Activated naive CD4-positive, alpha-beta T cell treated with anti-CD3 and anti-CD28 coated beads, Interleukin-2, amount 50 U/mL, for 24 hours (primary cell): ENCODE measurements around the gene IKBKE.

Experiments
- H3K27ac Mint-ChIP-seq: one replicate; pipeline ENCODE4 v1.8.0; 2021; ENCODE audit warnings: mild to moderate bottlenecking, mixed read lengths
- H3K27me3 Mint-ChIP-seq: one replicate; pipeline ENCODE4 v1.8.0; 2021; ENCODE audit warnings: mixed read lengths
- H3K36me3 Mint-ChIP-seq: one replicate; pipeline ENCODE4 v1.8.0; 2021; ENCODE audit warnings: mixed read lengths
- H3K4me1 Mint-ChIP-seq: one replicate; pipeline ENCODE4 v1.8.0; 2021; ENCODE audit warnings: mixed read lengths
- H3K4me3 Mint-ChIP-seq: one replicate; pipeline ENCODE4 v1.8.0; 2021; ENCODE audit warnings: mild to moderate bottlenecking, mixed read lengths
- H3K9me3 Mint-ChIP-seq: one replicate; pipeline ENCODE4 v1.8.0; 2021; ENCODE audit warnings: mixed read lengths

IKBKE gene

DNA sequence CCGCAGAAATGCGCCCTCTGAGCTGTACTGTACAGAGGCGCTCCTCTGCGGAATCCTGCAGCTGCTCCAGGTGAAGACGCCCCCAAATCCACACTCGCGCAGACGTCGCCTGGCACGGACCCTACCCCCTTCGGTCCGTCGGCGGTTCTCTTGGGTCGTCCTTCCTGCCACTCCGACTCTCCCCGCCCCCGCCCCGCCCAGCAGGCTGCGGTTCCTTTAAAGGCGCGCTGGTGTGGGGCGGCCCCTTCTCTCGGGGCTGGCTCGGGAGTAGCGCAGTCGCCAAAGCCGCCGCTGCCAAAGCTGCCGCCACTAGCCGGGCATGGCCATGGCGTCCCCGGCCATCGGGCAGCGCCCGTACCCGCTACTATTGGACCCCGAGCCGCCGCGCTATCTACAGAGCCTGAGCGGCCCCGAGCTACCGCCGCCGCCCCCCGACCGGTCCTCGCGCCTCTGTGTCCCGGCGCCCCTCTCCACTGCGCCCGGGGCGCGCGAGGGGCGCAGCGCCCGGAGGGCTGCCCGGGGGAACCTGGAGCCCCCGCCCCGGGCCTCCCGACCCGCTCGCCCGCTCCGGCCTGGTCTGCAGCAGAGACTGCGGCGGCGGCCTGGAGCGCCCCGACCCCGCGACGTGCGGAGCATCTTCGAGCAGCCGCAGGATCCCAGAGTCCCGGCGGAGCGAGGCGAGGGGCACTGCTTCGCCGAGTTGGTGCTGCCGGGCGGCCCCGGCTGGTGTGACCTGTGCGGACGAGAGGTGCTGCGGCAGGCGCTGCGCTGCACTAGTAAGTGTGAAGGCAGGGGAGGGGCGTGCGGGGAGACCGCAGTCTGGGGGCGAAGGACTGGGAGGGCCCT is 37.2 kb downstream of the IKBKE start, which contains the start of gene RASSF5:
RASSF5 (plus strand) TSS at position 248 of the 846 bp plus-strand sequence; CDS start at position 320, 72 bp downstream.
- no peaks in the 10 kb centered on the region for H3K9me3 Mint-ChIP-seq
- H3K4me3 Mint-ChIP-seq = peak within 1 kb of the TSS; percentile 75
- H3K27me3 Mint-ChIP-seq = peaks cover 5% of the 10 kb centered on the region
- H3K4me1 Mint-ChIP-seq = peaks cover 40% of the 10 kb centered on the region
- H3K36me3 Mint-ChIP-seq = no peaks in the 10 kb centered on the region
- H3K27ac Mint-ChIP-seq = no peak within 1 kb of the TSS

DNA sequence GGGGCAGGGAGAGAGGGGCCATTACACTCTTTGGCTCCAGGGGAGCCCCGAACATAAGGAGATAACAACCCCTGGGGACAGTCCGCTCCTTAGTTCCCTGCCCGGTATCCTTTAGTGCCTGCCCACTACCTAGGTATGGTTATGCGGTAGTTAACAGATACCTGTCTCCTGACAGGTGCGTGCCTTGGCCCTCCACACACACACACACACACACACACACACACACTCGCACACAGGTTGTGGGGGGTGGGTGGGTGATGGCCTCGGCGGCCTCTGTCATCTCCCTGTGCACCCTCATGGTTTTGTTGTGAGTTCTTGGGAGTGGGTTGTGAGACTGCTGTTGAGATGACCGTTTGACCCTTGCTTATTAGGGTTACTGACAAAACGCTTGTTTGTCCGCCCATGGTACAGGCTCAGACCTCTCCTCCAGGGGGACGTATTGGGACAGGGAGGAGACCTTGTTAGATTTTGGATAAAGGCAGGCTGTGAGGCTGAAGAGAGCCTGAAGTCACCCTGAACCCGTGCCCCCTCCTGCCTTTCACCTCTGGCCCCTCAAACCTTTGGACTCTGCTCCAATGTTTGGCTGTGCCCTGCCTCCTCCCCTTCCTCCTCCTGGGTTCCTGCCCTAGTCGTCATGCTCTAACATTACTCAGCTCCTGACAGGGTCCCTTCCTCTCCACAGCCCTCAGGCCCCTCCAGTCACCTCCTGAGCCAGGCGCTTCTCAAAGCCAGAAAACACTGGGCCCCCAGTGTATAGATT is 38.0 kb downstream of the IKBKE start:
- Mint-ChIP-seq H3K4me3 (peak overlapping the region; percentile 68), H3K36me3 (no peaks in the 10 kb centered on the region), H3K27ac (peak overlapping the region; percentile 65), H3K27me3 (peaks cover 5% of the 10 kb centered on the region), H3K9me3 (no peaks in the 10 kb centered on the region), H3K4me1 (peaks cover 37% of the 10 kb centered on the region)

DNA sequence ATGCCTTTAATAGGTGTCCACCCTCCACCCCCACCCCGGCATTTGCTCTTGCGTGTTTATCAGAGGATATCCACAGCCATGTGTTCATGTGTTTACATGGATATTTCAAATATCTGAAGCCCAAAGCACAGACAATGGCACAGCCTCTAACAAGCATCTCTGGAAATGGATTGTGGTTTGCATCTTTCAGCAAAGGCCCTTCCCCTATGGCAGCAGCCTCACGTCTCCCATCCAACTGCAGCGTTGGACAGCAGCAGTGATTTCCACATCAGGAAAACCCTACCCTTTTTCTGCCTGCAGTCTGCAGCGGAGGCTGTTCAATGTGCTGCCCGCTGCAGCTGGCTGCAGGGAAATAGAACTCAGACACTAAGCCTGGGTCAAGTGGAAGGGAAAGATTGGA is 38.7 kb downstream of the IKBKE start:
- Mint-ChIP-seq H3K36me3 (no peaks in the 10 kb centered on the region), H3K9me3 (no peaks in the 10 kb centered on the region), H3K27me3 (peaks cover 5% of the 10 kb centered on the region), H3K4me1 (peaks cover 31% of the 10 kb centered on the region), H3K27ac (no peak overlapping the region), H3K4me3 (peak overlapping the region; percentile 54)

DNA sequence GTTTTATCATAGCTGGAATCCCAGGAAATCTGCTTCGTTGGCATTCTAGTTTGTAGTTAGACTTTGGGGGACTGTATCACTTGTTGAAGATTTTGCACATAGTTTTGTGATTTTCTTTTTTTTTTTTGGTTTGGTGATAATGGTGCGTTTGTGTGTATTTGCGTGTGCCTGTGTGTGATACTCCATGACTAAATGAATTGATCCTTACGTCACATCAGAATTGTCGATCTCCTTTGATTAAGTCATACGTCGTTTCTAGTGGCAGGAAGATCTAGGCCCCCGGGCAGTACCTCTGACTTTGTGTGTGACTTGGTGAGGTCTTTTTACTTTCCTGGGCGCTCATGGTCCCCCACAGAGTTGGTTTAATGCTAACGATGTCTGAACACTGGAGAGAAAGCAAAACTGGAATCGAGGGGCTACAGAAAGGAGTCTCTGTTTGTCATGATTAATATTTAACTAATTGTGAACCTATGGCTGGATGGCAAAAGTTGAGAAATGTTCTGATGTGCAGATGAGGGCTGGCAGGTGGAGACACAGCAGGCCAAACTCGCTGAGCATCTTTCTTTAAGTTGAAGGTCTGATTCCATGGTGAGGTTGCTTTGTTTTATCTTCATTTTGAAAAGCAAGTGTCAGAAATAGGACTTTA is 39.5 kb downstream of the IKBKE start:
- Mint-ChIP-seq H3K27ac (no peak overlapping the region), H3K4me3 (no peak overlapping the region), H3K27me3 (peaks cover 5% of the 10 kb centered on the region), H3K36me3 (no peaks in the 10 kb centered on the region), H3K9me3 (no peaks in the 10 kb centered on the region), H3K4me1 (peaks cover 26% of the 10 kb centered on the region)

DNA sequence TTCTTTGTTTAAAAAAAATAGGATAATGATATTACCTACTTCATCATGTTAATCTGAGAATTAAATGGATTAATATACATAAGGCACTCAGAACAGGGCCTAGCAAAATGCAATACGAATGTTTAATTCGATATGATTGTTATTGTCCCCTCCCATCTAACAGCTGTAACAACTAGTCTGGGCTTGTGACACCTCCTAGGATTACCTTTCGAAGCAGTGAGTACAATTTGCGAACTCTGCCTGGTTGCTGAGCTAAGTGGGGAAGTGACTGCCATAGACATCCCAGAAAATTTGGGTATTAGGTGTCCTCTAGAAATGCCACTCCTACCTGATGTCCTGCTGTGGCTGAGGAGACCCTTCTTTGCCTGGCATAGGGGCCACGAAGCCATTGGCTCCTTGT is 40.1 kb downstream of the IKBKE start:
- H3K27ac Mint-ChIP-seq = no peak overlapping the region
- peaks cover 5% of the 10 kb centered on the region for H3K27me3 Mint-ChIP-seq
- H3K9me3 Mint-ChIP-seq = no peaks in the 10 kb centered on the region
- no peak overlapping the region for H3K4me3 Mint-ChIP-seq
- peaks cover 21% of the 10 kb centered on the region for H3K4me1 Mint-ChIP-seq
- no peaks in the 10 kb centered on the region for H3K36me3 Mint-ChIP-seq

DNA sequence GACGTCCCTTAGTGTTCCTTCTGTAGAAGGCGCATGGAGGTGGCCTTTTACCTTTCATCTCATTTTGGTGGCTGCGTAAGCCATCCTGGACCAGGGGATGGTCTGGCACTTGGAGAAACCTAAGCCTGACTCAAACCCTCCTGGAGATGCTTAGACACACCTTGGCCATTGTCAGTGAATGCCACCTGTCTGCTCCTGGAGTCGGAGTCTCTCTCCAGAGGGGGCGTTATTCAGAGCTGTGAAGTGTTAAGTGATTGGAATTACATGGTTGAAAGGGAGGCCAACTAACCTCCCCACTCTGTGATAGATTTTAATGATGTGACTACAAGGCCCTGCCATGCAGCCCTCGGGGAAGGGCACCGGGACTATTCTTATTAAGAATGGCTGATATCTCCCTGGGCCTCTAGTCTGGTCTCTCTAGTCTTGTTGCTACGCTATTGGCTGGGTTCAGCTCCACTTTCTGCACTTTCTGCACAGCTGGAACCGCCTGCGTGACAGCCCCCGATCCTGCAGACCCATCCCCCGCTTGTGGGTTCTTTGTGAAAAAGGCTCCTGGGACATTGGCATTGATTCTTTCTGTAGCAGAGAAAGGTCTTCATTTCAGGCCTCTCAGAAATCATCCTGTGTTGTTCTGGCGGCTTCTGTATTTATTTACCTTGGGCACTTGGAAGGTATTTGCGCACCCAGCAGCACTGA is 41.2 kb downstream of the IKBKE start:
- Mint-ChIP-seq H3K27me3 (peaks cover 5% of the 10 kb centered on the region), H3K9me3 (no peaks in the 10 kb centered on the region), H3K36me3 (no peaks in the 10 kb centered on the region), H3K27ac (no peak overlapping the region), H3K4me3 (no peak overlapping the region), H3K4me1 (peaks cover 12% of the 10 kb centered on the region)

DNA sequence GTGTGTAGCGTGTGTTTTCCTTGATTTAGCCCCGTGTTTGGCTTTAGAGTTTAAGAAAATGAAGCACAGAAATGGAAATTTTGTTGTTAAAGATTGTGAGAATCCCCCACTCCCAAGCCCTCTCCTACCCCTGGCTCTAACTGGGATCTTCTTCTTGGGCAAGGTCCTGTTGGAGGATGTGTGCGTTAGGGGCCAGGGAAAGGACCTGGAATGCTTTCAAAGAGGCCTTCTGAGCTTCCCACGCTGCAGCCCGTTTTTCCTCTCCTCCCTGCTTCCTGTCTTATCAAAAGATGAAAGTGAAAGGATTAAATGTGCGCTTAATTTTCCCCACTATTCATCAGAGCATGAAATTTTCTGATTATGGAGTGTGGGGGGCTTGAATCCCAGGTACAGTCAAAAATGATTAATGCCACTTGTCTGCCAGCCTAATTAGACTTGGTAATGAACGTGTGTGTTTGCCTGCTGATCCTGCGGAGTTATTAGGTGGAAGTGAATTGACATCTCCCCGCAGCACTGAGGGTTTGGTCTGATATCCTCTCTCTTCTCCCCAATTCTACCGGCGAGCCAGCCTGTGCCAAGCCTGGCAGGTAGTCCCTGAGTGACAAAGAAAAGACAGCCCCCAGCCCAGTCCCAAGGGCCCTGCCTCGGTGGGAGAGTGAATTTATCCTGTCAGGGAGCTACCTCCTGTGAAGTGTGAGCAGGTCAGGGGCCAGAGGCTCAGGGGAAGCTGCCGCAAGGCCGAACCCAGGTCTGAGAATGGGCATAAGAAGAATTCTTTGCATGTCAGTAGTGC is 42.0 kb downstream of the IKBKE start:
- Mint-ChIP-seq H3K27ac (no peak overlapping the region), H3K27me3 (peaks cover 5% of the 10 kb centered on the region), H3K9me3 (no peaks in the 10 kb centered on the region), H3K4me1 (peaks cover 10% of the 10 kb centered on the region), H3K4me3 (no peak overlapping the region), H3K36me3 (no peaks in the 10 kb centered on the region)

DNA sequence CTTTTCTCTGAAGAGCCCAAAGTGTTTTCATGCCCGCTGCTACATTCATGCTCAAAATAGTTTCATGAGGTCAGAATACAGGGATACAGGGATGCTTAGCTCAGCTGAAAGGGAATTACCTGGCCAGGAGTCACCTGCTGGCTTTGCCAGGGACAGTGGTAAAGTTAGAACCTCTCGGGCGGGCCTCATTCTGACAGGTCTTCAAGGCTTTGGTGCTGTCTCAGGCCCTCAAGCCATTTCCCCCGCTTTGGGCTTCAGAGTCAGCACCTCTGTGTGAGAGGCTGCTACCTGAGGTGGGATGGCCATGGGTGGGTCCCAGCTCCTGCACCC is 42.5 kb downstream of the IKBKE start:
- H3K27me3 Mint-ChIP-seq = peaks cover 5% of the 10 kb centered on the region
- H3K27ac Mint-ChIP-seq = no peak overlapping the region
- no peak overlapping the region for H3K4me3 Mint-ChIP-seq
- no peaks in the 10 kb centered on the region for H3K36me3 Mint-ChIP-seq
- H3K9me3 Mint-ChIP-seq = no peaks in the 10 kb centered on the region
- peaks cover 10% of the 10 kb centered on the region for H3K4me1 Mint-ChIP-seq

DNA sequence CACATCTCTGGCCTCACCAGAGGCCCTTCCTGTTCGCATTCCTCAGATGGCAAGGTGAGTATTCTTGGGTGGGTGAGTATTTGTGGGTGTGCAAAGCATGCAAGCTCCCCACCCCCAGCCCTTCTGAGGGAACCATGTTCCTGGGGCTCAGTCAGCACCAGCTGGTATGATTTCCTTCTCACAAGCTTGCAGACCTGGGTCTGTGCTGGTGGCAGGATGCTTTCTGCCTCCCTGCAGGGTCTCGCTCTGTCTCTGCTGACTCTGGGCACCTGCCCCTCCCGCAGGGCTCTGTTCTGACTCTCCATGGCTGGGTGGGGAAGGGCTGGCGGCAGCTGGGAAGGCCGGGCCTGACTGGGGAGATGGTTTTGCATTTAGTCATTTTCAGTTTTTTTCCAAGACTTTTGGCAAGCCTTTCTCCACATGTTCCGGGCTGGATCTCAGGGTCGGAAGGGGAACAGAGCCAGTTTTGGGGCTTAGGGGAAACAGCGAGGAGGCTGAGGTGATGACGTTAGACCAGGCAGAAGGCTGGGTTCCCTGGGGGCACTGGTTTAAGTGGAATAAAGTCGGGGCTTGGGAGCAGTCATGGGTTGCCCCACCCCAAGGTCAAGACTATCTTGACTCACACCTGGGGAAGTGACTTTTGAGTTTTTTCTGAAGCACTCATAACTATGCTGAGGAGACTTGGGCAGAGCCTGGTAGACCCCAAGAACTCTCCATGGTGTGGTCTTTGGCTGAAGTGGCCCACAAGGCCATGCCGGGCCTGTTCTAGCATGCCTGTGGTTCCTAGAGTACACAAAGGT is 43.2 kb downstream of the IKBKE start:
- H3K27me3 Mint-ChIP-seq = peaks cover 5% of the 10 kb centered on the region
- no peak overlapping the region for H3K27ac Mint-ChIP-seq
- H3K4me1 Mint-ChIP-seq = peaks cover 7% of the 10 kb centered on the region
- no peaks in the 10 kb centered on the region for H3K9me3 Mint-ChIP-seq
- H3K4me3 Mint-ChIP-seq = no peak overlapping the region
- H3K36me3 Mint-ChIP-seq = no peaks in the 10 kb centered on the region

DNA sequence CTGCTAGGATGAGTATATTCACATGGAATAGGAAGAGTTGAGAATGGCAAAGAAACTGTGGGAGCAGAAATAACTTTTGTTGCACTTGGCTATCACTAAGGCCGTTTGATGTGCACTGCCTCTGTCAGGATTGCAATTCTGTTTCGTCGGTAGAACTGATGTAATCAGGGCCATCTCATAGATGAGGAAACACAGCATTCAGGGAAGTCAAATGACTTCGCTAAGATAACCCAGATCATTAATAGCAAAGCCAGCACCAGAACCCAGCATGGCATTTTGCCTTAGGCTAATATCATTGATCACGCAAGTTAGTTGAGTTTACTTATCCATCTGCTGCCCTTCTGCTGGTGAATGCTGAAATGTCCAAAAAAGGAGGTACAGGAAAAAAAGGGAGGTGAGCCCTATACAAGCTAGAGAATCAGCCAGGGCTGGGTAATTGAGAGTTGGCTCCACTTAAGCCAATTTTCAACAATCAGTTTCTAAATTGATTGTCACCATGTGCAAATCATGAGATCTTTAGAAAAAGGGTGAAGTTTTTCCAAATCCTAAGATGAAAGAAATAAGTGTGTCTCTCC is 44.6 kb downstream of the IKBKE start:
- Mint-ChIP-seq H3K27ac (no peak overlapping the region), H3K4me1 (no peaks in the 10 kb centered on the region), H3K9me3 (no peaks in the 10 kb centered on the region), H3K4me3 (no peak overlapping the region), H3K36me3 (no peaks in the 10 kb centered on the region), H3K27me3 (no peaks in the 10 kb centered on the region)

DNA sequence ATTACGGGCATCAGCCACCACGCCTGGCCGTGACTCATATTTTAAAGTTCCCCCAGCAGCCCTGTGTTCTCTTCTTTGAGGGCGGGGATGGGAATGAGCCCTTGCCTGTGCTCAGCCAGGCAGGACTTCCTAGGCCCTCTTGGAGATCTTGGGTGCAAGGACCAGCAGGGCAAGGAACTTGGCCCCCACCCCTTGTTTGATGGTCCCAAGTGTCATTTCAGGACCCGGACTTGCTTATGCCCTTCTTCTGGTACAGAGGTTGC is 46.4 kb downstream of the IKBKE start:
- Mint-ChIP-seq H3K36me3 (no peaks in the 10 kb centered on the region), H3K4me3 (no peak overlapping the region)

DNA sequence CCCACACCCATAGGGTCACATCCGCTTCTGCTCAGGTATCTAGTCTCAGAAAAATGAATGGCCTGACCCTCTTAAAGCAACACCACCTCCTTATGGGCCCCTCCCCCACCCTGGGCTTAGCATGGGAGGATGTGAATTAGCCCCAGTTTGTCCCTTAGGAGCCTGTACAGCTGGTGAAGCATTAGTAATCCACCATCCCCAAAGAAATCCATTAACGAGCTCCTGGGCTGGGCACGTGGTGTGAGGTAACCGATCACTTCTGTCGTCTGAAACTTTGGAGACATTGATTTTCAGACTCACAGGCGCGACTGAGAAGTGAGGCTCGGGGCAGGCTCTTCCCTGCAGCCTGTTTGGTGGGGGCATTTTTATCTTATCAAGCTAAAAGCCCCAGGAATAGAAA is 47.5 kb downstream of the IKBKE start:
- H3K27ac Mint-ChIP-seq = no peak overlapping the region
- no peaks in the 10 kb centered on the region for H3K4me1 Mint-ChIP-seq
- H3K9me3 Mint-ChIP-seq = no peaks in the 10 kb centered on the region
- no peaks in the 10 kb centered on the region for H3K36me3 Mint-ChIP-seq
- H3K4me3 Mint-ChIP-seq = no peak overlapping the region
- no peaks in the 10 kb centered on the region for H3K27me3 Mint-ChIP-seq

More for the DNA sequence above, 46.4 kb downstream of the IKBKE start:
- Mint-ChIP-seq H3K9me3 (no peaks in the 10 kb centered on the region), H3K27ac (no peak overlapping the region), H3K4me1 (no peaks in the 10 kb centered on the region), H3K27me3 (no peaks in the 10 kb centered on the region)

DNA sequence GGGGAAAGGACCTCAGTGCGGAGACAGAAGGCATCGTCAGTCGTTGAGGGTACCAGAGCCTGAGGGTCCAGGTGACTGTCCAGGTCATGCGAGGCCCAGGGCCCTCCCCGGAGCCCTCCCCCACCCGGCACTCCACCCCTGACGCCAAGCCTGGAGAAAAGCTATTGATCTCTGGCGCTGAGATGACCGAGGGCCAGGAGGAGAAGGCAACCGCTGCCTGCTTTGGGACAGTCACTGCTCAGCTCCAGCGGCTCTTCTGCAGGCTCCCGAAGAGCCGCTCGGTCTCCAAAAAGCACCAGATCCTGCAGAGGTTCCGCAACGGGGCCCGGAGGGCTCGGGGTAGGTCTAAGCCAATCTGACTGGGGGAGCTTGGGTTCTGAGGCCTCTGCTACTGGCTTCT is 47.9 kb downstream of the IKBKE start:
- Mint-ChIP-seq H3K36me3 (no peaks in the 10 kb centered on the region), H3K9me3 (no peaks in the 10 kb centered on the region), H3K27ac (no peak overlapping the region), H3K4me3 (no peak overlapping the region), H3K4me1 (no peaks in the 10 kb centered on the region), H3K27me3 (no peaks in the 10 kb centered on the region)

DNA sequence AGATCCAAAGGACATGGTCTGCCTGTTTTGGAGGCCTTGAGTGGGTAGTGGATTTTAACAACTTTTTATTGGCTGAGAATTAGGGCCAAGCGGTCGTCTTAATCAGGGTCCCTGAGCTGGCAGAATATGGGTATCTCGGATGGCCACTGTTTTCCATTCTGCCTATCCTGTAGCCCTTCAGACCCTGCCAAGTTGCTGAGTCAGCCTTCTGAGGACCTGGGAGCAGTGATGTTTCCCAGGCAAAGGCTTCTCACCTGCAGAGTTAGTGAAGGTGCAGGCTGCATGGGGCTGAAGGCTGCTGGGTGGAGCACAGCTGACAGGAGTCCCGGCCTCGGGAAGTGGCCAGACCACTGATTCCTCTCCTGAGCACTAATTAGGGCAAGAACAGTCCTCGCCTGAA is 48.5 kb downstream of the IKBKE start:
- Mint-ChIP-seq H3K4me1 (no peaks in the 10 kb centered on the region), H3K27ac (no peak overlapping the region), H3K9me3 (no peaks in the 10 kb centered on the region), H3K4me3 (no peak overlapping the region), H3K27me3 (no peaks in the 10 kb centered on the region), H3K36me3 (no peaks in the 10 kb centered on the region)
